Mucosa of descending colon (tissue), 3 donors: ENCODE results near the gene APC2. TPM values are rescaled to one million over a fixed set of nuclear protein-coding genes. Genes with fewer than 3 reads are reported as not detected.

Experiments
- ATAC-seq: fragments of 200-7000 bp; cut with Tn5 transposase; one replicate; pipeline ENCODE4 v1.9.1; 2020; ENCODE audit warnings: mild to moderate bottlenecking, moderate library complexity
- DNase-seq, 3 donors: peaks; one replicate each; pipeline ENCODE4 v3.0.0-alpha.2; 2020
- H3K36me3 ChIP-seq: fragments of 200-600 bp; one replicate; pipeline ENCODE4 v1.8.0; 2021; ENCODE audit warnings: low read depth, mild to moderate bottlenecking
- H3K4me1 ChIP-seq: fragments of 200-600 bp; one replicate; pipeline ENCODE4 v1.8.0; 2021; ENCODE audit warnings: low read depth, mild to moderate bottlenecking
- H3K4me3 ChIP-seq: fragments of 200-600 bp; one replicate; pipeline ENCODE4 v1.8.0; 2021; ENCODE audit warnings: mild to moderate bottlenecking
- H3K9me3 ChIP-seq: fragments of 200-600 bp; one replicate; pipeline ENCODE4 v1.8.0; 2021; ENCODE audit warnings: mild to moderate bottlenecking
- CTCF ChIP-seq: fragments of 200-600 bp; IDR thresholded peaks from one replicate; pipeline ENCODE4 v1.8.0; 2022; ENCODE audit warnings: antibody characterized with exemption, mild to moderate bottlenecking
- intact Hi-C, 2 donors: fragments of 100-400 bp; cut with DNase I in 1 of 2; cut with micrococcal nuclease in 1 of 2; formaldehyde crosslinking; loops; one replicate each; pipeline versions ENCODE4 v1.11.0 to v1.11.1; 2022; cut with DNase I, micrococcal nuclease
- total RNA-seq, 3 donors: library from RNA; stranded (reverse); fragmentation: NEBNext Ultra II Directional in 2 of 3; extraction: Animal tissue kit (Norgen Biotek cat#: 25700) in 2 of 3; gene quantifications; one replicate each; pipeline versions ENCODE4 v1.2.1 to v1.2.4, GENCODE V29; 2021 to 2023
- donor health status: DM: no; HTN: no; CAD: no; lungs with moderate emphysema.
- donor health status: DM: no; HTN: no; CAD: no.
- donor health status: DM: no; HTN: yes; CAD: no.

APC2 gene
- total RNA-seq, 3 donors from 2014 or later, result 0.23 to 5.9 (median 0.24) TPM

DNA sequence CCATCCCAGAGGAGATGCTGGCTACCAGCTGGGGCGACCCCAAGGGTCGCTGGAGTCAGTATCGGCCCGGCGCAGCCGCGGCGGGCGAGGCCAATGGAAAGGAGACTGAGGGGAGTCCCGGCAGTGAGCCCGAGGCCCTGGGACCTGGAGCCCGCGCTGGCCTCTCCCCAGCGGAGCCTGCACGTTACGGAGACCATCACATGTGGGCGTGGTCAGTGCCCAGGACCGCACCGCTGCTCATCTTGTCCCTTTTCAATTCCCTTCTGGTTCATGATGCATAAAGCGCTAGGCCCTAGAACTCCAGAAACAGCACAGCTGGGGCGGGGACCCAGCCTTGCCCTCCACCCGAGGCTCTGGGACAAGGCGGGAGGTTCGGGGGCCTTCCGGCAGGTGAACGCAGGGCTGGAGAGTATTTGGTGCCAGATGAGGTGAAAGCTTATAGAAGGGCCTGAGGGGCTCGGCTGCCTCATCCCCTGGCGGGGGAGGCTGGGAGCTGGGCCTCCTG is 21.1 kb downstream of the APC2 start:
- DNase-seq (peak in 1 of 3 donors; percentile 38), ATAC-seq (peak; percentile 39)
- TF ChIP-seq CTCF, result no peak
- H3K4me1 ChIP-seq, result peaks cover 47% of the 10 kb centered on the region
- H3K4me3 ChIP-seq, result no peak overlapping the region
- intact Hi-C loops, result no loop called here
- H3K9me3 ChIP-seq, result no peaks in the 10 kb centered on the region
- no peaks in the 10 kb centered on the region for H3K36me3 ChIP-seq

GRCh38 chr19:1471515-1472160 is 21.7 kb downstream of the APC2 start:
- Histone ChIP-seq H3K36me3 (no peaks in the 10 kb centered on the region), H3K4me3 (no peak overlapping the region), H3K9me3 (no peaks in the 10 kb centered on the region), H3K4me1 (peaks cover 43% of the 10 kb centered on the region)
- DNase-seq (peak in 1 of 3 donors; percentile 49), ATAC-seq (no peak)
- intact Hi-C loops, result no loop called here
- TF ChIP-seq CTCF, result no peak

GRCh38 chr19:1472231-1473084 is 22.5 kb downstream of the APC2 start:
- intact Hi-C loops, result no loop called here
- no peaks in the 10 kb centered on the region for H3K36me3 ChIP-seq
- no peaks in the 10 kb centered on the region for H3K9me3 ChIP-seq
- peaks cover 38% of the 10 kb centered on the region for H3K4me1 ChIP-seq
- no peak for ATAC-seq
- H3K4me3 ChIP-seq, result no peak overlapping the region
- TF ChIP-seq CTCF, result no peak
- DNase-seq, result peak in 1 of 3 donors; percentile 51

DNA sequence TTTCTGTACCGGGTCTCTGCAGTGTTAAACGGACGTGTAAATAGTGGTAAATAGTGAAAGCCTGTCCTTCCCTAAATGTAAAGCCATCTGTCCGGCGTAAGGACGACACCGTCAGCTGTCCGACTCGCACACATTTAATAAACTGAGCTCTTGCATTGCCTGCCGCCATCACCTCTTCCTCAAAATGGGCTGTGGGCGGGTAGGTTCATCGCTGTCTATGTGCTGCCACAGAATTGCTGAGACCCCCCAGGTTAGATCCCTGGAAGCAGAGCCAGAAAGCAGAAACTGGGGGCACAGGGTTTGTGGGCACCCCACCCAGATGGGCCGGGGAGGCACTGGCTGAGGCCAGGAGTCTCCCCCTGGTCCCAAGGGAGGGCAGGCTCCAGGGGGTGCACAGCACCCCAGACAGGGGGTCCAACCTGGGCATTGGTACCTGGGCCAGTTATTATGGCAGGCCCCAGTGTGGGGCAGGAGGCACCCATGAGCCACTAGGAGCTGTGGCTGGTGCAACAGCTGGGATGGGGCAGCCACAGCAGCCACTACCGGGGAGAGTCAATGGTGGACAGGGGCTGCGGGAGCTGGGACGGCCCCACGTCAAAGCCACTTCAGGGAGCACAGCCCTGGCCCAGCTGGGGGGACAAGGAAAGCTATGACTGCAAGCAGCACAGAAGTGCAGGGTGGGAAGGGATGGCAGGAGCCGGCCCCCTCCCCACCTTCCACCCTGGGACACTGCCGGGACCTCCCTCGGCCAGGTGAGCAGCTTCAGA is 23.3 kb downstream of the APC2 start:
- intact Hi-C loops, result no loop called here

More for the DNA sequence above, 23.3 kb downstream of the APC2 start:
- ATAC-seq, result no peak
- Histone ChIP-seq H3K36me3 (no peaks in the 10 kb centered on the region), H3K4me3 (no peak overlapping the region), H3K9me3 (no peaks in the 10 kb centered on the region), H3K4me1 (peaks cover 38% of the 10 kb centered on the region)
- no peak for TF ChIP-seq CTCF
- peak in 2 of 3 donors; percentile 22 to 27 for DNase-seq
